GM12875 (cell line): ENCODE data around the gene TANK.

ENCODE experiments used
- H3K4me3 ChIP-seq: one replicate; pipeline ENCODE4 v1.5.1; 2011; ENCODE audit warnings: low read depth, low read length, control low read depth
- CTCF ChIP-seq: IDR thresholded peaks from 2 replicates; pipeline ENCODE4 v1.5.1; 2011; ENCODE audit warnings: low read depth, mild to moderate bottlenecking, control low read depth, inconsistent platforms, low read length, moderate library complexity, borderline replicate concordance; ENCODE audit not compliant: insufficient read depth

The TANK gene

DNA sequence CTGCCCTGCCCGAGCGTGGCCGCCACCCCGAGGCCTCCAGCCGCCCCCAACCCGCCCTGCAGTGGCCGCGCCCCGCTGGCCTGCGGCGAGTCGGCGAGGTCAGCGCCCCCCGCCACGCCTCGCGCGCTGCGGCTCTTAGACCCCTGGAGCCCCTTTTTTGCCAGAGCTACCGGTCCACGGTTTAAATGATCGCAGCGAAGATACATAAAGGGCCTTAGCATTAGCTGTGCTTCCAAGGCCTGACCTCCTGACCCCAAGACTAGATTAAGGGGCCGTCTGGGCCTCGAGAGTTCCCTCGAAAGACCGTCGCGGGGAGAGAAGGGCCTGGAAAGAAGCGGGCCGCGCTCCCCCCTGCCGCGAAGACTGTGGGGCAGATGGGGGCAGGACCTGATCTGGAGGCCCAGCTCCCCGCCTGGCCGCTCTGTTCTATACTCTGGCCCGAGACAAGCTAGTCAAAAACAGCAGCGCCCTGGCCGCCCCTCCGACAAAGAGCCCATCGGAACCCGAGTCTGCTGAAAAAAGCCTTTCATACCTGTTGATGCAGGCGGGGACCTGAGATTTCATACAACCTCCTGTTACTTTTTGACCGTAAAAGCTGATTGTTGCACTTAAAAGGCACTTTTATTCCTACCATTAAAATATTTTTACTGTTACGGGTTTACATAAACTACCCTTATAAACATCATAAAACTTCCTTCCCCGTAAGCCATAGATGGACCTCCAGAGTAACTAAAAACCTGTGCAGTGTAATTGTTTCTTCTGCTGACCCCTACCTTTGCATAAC, 79.3 kb downstream of the TANK start:
- TF ChIP-seq CTCF, result no peak
- no peak overlapping the region for H3K4me3 ChIP-seq

- H3K4me3 ChIP-seq, result no peak overlapping the region
- no peak for TF ChIP-seq CTCF
Measured at GRCh38 chr2:161241894-161242293, 81.7 kb downstream of the TANK start.

GRCh38 chr2:161243312-161243711, 83.1 kb downstream of the TANK start:
- H3K4me3 ChIP-seq, result no peak overlapping the region
- no peak for TF ChIP-seq CTCF

DNA sequence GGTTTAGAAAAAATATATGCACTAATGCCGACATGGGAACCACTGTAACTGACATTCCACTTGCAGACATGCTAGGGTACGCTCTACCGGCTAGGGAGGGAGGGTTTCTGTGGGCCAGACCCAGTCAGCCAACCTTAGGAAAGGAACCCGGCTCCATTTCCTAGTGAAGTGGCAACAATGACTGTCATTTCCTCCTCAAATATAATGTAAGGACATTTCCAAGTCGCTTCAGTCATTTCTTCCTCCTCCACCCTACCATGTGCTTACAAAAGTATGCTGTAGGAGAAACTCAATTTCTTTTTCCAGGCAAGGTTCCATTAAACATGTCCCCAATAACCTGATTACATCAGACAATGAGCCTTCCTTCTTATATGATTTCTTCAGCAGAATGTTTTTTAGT, 83.7 kb downstream of the TANK start:
- no peak for TF ChIP-seq CTCF
- H3K4me3 ChIP-seq, result peak overlapping the region; percentile 36

GRCh38 chr2:161244387-161245260, 84.4 kb downstream of the TANK start:
- H3K4me3 ChIP-seq, result peak overlapping the region; percentile 43

DNA sequence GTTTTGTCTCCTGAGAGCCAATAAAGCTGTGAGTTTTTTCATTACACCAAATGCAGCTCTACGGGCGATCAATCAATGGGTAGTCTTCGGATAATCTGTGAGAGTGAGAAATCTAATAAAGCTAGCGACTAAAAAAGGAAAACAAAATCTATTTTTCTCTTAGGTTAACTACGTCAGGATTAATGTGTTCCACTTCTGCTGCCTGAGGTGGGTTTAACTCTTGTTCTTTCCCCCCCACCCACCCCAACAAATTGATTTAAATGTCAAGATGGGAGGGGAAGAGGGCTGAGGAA, 85.0 kb downstream of the TANK start:
- no peak for TF ChIP-seq CTCF
- peak overlapping the region; percentile 43 for H3K4me3 ChIP-seq

DNA sequence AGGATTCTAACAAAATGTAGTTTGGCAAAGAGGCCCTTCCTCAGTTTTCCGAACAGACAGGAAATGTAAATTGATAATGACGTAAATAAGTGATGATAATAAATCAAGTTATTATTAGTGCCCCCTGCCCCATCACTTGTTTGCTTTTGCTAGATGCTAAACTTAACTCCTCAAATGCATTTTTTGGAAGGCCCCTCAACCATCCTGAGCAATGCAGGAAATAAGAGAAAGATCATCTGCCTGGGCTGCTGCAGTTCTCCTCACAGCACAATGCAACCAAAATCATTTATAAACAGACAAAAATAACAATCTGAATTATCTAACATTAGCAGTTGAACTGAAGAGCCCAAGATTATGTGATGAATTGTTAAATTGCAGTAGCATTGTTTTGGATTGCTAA, 85.4 kb downstream of the TANK start:
- peak overlapping the region; percentile 18 for H3K4me3 ChIP-seq
- no peak for TF ChIP-seq CTCF
